Inflammatory macrophage treated with lipopolysaccharide for 1 hour (primary cell): ENCODE results near the gene NOTUM.
"Not testable (repeated sequence)": the region's sequence is repeated elsewhere in the genome, so short reads cannot be mapped to it uniquely, and the experiment has no call there.

Experiments used
- DNase-seq, 2 donors: peaks; one replicate each; pipeline ENCODE4 v3.0.0-alpha.2; 2020 to 2022

Gene NOTUM

DNA sequence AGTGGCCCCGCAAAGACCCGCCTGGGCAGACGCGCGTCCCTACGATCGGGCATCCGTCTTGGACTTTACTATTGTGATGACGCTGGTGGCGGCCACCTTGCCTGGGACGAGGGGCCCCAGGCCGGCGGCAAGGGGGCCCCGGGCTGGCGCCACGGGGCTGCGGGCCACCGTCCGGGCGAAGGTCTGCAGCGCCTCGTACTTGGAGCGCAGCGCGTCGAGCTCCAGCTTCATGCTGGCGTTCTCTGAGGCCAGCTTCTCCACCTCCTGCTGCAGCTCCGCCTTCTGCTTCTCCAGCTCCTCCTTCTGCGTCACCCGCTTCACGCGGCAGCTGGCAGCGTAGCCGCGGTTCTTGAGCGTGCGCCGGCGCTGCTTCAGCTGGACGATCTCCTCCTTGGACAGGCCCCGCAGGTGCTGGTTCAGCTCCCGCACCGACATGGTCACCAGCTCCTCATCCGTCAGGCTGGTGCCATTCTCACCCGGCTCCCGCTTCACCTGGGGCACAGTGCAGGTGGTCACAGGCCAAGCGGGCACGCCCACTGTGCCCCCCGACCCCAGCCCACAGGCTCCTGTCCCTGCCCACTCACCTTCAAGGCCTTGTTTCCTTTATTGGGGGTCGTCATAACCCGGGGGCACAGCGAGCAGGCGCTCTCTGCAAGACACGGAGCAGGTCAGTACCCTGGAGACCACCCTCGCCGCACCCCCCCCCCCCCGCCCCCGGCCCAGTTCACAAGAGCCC lies 38.3 kb downstream of the NOTUM start:
- DNase-seq: no peak

GRCh38 chr17:81921996-81922565 lies 38.9 kb downstream of the NOTUM start:
- DNase-seq: no peak

- no peak for DNase-seq
These were observed 39.5 kb downstream of the NOTUM start for GRCh38 chr17:81921537-81921862.

DNA sequence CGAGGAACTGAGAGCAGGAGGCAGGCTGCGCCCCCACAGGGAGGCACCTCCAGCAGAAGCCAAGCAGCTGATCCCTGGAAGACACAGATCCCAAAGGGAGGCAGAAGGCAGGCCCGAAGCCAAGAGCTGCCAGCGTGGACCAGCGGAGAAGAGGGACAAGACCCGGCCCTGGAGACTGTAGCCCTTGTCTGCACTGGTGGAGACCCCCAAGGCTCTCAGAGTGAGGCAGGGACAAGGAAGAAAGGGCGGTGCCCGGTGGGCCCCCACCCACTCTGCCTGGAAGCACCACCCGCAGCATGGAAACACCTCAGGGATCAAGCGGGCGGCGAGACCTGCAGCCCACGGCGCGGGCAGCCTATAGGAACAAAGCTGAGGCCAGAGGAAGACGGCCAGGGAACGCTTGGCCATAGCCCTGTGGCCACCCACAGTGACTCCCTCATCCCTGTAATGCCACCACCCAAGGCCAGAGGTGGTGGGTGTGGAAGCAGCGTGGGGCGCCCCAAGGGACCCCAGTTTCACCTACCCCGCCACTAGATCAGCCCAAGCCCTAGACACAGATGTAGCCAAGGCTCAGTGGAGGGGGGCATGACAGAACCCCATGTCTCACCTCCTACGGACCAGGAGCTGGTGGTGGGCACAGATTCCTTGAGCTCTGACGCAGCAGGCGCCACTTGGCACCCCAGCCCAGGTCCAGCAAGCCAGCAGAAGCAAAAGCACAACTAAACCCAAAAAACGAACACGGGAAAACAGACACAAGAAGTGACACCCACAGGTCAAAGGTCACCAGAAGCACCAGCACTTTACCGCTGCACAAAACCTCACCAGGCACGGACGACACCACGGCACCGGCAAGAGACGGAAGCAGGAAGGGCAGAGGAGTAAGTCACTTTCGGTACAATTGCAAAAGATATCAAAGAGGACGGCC lies 40.1 kb downstream of the NOTUM start:
- DNase-seq: peak; percentile 54 to 55

DNA sequence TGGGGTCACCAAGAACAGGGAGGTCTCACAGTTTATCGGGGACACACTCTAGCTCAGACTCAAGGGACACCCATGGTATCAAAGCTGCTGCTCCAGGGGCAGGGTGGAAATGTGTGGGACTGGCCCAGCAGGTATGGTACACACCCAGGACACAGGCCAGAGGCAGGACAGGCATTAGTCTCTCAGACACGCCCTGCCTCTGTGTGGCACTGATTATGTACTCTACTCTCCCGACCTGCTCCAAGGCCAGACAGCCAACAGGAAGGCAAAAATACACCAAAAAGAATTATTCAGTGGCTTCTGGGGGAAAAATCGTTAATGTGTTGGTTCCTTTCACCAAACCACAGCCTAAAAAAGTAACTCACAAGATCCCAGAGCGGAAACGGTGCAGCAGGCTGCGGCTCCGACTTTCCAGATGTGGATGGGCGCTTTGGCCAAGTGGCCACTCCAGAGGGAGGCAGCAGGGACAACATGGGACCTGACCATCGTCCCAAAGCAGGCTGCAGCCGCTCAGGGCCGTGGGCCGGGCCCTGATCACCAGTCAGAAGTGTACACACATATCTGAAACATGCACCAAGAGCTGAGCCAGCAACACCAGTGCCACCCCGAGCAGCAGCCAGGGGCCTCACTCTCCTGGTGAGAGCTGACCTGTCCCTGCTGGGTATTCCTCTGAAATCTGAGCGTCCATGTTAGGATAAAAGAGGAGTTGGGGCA lies 42.0 kb downstream of the NOTUM start:
- no peak for DNase-seq

GRCh38 chr17:81918333-81918669 lies 42.7 kb downstream of the NOTUM start:
- not testable (repeated sequence) for DNase-seq

- peak; percentile 71 to 92 for DNase-seq
These were observed 43.2 kb downstream of the NOTUM start, which contains the start of gene SIRT7 for GRCh38 chr17:81917565-81918332. Gene SIRT7 (minus strand): TSS chr17:81918176. CDS start chr17:81918131, 45 bp downstream.

DNA sequence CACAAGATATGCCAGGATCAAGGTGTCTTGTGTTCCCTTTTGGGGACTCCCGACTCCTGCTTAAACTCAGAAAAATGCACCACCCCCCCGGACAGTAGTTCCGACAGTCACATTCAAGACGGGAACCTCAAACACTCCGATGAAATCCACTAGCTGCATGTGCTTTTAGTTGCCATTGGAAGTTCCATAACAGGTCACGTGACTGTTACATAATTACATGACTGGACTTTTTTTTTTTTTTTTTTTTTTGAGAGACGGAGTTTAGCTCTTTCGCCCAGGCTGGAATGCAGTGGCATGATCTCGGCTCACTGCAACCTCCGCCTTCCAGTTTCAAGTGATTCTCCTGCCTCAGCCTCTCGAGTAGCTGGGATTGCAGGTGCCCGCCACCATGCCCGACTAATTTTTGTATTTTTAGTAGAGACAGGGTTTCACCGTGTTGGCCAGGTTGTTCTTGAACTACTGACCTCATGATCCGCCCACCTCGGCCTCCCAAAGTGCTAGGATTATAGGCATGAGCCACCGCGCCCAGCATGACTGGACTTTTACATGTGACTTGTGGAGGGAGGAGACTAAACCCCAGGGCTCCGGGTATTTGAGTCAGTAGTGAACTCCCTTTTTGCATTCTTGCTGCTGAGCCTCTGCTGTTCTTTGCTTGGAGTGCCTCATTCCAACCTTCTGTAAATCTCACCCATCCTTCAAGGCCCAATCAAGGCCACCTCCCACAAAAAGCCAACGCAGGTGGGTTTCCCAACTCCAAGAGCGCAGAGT lies 44.6 kb downstream of the NOTUM start:
- DNase-seq: peak; percentile 84 to 86

GRCh38 chr17:81915331-81915730 lies 45.7 kb downstream of the NOTUM start:
- DNase-seq: no peak

GRCh38 chr17:81914103-81914850 lies 46.7 kb downstream of the NOTUM start:
- no peak for DNase-seq

DNA sequence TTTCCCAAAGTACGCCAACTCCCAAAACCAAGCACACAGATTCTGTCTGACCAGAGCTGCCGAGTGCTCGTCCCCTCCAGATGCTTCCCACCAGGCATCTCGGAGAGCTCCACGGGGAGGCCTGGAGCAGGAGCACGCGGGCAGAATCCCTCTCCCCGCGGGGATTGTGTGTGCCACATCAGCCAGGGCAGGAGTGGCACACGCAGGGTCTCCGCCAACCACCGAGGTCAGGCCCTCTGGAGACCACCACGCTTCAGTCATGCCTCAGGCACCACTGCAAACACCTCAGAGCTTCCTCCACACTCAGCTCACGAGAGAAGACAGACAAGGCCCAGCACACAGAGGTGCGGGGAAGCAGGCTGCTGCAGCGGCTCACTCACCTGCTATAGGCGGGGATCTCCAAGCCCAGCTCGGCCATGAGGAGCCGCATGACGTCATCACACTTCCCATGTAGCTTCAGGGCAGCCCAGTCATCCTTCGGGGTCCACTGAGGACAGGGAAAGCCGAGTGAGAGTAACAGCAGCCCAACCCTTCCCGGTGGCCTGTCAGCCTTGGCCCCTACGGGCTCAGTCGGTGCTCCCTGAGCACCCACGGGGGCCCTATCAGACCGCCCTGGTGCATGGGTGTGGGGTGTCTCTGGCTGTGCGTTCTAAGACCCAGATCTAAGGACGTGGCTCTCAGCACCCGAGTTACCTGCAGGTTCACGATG lies 47.4 kb downstream of the NOTUM start:
- no peak for DNase-seq

- no peak for DNase-seq
These were observed 48.3 kb downstream of the NOTUM start for GRCh38 chr17:81912441-81913309.

DNA sequence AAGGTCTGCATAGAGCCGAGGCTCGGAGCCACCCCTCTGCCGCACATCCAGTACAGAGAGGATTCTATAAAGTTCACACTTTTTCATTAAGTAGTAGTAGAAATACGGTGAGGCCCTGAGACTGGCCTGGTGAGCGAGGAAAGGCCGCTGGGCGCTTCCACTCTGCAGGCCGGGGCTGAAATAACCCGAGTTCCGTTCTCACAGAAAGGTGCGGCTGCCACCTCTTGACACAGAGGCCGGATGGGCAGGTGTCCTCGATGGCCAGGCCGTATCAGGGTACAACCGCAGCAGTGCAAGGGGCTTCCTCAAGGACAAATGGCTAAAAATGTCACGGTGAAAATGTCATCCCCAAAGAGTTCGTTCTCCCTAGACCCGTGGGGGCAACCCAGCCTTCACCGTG lies 49.0 kb downstream of the NOTUM start:
- no peak for DNase-seq

DNA sequence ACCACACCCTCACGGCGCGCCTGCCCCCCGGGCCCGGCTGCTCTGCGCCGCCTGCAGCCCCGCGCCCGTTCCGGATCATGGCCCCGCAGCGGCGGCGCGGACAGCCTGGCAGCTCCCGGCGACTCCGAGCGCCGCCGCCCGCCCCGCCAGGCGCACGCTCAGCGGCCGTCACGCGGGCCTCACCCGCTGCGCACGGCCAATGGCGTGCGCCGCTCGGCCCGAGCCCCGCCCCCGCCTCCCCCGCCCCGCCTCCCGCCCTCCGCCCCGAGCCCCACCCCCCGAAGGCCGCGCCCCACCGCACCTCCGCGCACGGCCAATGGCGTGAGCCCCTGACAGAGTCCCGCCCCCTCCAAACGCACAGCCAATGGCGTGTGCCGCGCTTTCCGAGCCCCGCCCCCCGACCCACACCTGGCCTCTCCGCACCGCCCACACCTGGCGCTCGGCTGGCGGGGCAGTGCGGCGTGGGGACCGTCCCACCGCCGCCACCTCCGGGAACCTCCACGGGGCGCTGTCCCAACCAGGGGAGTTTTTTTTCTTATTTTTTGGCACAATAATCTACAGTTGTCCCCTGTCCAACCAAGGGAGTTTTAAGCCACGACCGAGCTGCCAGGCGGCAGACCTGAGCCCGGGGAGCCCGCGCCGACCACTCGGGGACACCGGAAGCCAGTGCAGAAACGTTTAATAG lies 49.6 kb downstream of the NOTUM start, which contains the start of gene PCYT2:
TSS of gene PCYT2 (minus strand) at position 123 of the 685 bp plus-strand sequence. CDS start at position 79, 44 bp downstream.
- DNase-seq: peak; percentile 81 to 90

DNA sequence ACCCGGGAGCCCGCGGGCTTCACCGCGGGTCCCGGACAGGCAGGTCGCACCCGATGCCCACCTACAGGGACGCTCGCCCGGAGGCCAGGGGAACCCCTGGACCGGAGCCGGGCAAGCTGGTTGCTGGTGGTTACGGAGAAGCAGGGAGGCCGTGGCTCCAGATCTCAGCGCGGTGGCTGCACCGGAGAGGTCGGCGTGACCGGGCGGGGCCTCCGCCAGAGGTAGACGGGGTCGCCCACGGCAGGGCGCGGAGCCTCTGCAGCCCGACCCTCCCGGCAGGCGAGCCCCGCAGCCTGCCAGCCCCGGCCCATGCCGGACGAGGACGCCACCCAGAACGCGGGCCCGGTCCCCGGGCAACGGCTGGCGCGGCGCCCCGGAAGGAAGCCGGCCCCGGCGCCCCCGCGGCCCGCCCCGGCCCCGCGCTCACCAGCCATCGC lies 50.1 kb downstream of the NOTUM start:
- DNase-seq: no peak

GRCh38 chr17:81909966-81910839 lies 50.8 kb downstream of the NOTUM start:
- no peak for DNase-seq

DNA sequence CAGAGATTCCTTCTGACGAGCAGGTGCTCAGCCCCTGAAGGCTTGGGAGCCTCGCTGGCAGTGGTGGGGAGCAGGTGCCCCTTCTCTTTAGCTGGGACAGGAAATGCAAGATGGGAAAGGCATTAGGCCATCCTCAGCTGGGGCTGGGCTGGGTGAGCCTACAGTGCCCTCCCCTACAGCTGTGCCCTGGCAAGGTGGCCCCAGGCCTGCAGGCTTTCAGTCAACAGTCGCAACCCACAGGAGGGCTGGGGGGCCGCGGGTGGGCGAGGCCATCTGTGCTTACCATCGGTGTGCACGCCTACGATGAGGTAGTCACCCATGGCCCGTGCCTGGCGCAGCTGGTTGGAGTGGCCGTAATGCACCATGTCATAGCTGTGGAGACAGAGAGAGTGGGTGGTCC lies 51.8 kb downstream of the NOTUM start:
- DNase-seq: no peak
